ENCODE results near the gene POLL. TPM values are rescaled to one million over a fixed set of nuclear protein-coding genes. Genes with fewer than 3 reads are reported as not detected.

The POLL gene
- 11.6 to 19.9 TPM (median 15.3 TPM) in 5 replicates for total RNA-seq (2022; extraction: Qiagen RNA extraction; ENCODE audit: low read depth)

DNA sequence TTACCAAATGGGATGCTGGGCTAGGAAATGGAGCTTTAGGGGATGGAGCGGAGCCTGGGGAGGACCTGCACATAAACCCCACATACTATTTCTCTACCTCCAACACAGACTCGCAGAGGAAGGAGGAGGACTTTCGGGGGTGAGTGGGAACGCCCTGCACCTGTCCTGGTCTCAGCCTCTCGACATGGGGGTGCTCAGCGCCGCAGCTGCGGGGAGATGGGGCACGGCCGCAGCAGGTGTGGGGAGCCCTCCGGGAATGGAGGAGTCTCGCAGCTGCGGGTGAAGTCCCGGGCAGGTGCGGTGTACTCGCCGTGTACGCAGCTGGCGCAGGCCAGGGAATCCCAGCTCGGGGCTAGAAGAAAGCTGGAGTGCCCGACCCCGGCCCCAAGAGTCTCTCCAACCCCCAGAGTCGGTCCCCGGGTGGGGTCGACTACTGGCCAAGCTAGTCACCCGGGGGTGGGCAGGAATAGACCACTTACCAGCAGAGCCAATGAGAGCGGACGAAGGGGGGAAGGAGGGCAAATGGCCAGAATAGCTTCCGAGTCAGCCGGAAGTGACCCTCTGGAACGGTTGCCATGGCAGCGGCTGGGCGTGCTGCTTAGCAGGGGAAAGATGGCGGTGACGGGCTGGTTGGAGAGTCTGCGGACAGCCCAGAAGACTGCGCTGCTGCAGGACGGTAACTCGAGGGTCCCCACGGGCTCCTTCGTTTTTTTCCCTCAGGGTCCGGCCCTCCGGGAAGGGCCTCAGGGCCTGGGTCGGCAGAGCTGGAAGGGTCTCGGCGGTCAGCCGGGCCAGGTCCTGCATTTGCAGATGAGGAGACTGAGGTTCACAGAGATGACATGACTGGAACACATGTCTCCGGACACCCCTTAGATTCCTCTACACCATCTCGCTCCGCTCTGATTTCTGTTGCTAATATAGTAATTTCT is at the start of gene POLL, which contains the start of gene DPCD:
Gene POLL, minus strand, starts transcription at position 533 of the 929 bp plus-strand sequence. CDS start 897 bp downstream, outside the sequence.
Gene DPCD, plus strand, starts transcription at position 597 of the 929 bp plus-strand sequence. Its CDS starts 16 bp downstream, at position 613.

Other genes with a start within 250 kb of the POLL start
- gene BTRC, start 234.1 kb downstream of the POLL start, total RNA-seq (2022; extraction: Qiagen RNA extraction; ENCODE audit: low read depth) = 7.3 to 11.9 TPM (median 9.9 TPM) in 5 replicates
- 33.3 to 40.5 TPM (median 35.2 TPM) in 5 replicates for gene DPCD, start 64 bp upstream of the POLL start, total RNA-seq (2022; extraction: Qiagen RNA extraction; ENCODE audit: low read depth)
- gene FBXW4, start 106.9 kb upstream of the POLL start, total RNA-seq (2022; extraction: Qiagen RNA extraction; ENCODE audit: low read depth) = 16.3 to 23.7 TPM (median 22.4 TPM) in 5 replicates
- 0.22 TPM in 1 of 5 replicates, not detected in the others for gene FGF8, start 187.9 kb upstream of the POLL start, total RNA-seq (2022; extraction: Qiagen RNA extraction; ENCODE audit: low read depth)
- gene NPM3, start 195.2 kb upstream of the POLL start, total RNA-seq (2022; extraction: Qiagen RNA extraction; ENCODE audit: low read depth) = 104 to 134 TPM (median 118 TPM) in 5 replicates
- 54.8 to 76.3 TPM (median 67.3 TPM) in 5 replicates for gene OGA, start 230.2 kb upstream of the POLL start, total RNA-seq (2022; extraction: Qiagen RNA extraction; ENCODE audit: low read depth)

All from A549 treated with RU486 at 1 μM for 4 hours (cell line).